ENCODE data around the gene P2RY8.

DNA sequence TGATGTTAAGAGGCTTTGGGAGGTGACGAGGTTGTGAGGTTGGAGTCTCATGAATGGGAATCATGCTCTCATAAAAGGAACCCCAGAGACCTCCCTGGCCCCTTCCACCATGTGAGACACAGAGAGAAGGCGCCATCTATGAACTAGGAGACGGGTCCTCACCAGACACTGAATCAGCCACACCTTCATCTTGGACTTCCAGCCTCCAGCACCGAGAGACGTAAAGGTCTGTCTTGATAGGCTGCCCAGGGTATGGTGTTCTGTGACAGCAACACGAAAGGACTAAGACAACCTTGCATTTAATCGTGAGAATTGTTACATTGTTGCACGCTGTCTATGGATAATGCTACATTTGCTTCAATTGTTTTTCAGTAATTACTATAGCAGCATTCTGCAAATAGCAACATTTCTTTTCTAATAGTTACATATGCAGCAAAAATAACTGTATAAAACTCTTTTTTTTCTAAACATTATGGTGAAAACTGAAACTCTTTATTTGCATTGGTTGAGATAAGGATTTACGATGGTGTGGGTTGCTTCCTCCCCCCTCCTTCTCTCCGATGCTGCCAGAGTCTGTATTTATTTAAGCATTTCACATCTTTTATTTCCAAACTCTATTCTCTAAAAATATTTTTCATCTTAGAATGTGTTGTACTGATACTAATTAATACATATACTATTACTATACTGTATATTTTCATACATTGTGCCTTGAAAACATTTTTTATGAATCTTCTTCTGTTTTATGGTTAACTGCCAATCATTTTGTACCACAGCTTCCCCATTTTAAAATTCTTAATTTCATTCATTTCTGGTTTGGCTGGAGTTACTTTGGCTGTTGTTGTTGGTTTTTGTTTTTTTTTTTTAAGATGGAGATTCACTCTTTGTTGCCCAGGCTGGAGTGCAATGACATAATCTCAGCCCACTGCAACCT lies 28.0 kb upstream of the P2RY8 start:
- no peak for TF ChIP-seq ZNF263 (CRISPR knock-in tag; IDR thresholded peaks at IDR 0.05; ENCODE audit: low read depth)
- TF ChIP-seq TCF7 (CRISPR knock-in tag; IDR thresholded peaks at IDR 0.05; ENCODE audit: low read depth) = no peak
- TF ChIP-seq, protein P1, sequence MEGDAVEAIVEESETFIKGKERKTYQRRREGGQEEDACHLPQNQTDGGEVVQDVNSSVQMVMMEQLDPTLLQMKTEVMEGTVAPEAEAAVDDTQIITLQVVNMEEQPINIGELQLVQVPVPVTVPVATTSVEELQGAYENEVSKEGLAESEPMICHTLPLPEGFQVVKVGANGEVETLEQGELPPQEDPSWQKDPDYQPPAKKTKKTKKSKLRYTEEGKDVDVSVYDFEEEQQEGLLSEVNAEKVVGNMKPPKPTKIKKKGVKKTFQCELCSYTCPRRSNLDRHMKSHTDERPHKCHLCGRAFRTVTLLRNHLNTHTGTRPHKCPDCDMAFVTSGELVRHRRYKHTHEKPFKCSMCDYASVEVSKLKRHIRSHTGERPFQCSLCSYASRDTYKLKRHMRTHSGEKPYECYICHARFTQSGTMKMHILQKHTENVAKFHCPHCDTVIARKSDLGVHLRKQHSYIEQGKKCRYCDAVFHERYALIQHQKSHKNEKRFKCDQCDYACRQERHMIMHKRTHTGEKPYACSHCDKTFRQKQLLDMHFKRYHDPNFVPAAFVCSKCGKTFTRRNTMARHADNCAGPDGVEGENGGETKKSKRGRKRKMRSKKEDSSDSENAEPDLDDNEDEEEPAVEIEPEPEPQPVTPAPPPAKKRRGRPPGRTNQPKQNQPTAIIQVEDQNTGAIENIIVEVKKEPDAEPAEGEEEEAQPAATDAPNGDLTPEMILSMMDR (IDR thresholded peaks at IDR 0.05) = no peak
- TF ChIP-seq ZNF317 (CRISPR knock-in tag; IDR thresholded peaks at IDR 0.05; ENCODE audit: borderline replicate concordance, low read depth) = no peak
- no peak for TF ChIP-seq KAT7 (CRISPR knock-in tag; IDR thresholded peaks at IDR 0.05; ENCODE audit: borderline replicate concordance)
- no peak for TF ChIP-seq NR3C1 (CRISPR knock-in tag; conservative IDR thresholded peaks at IDR 0.05; ENCODE audit: low read depth)
- TF ChIP-seq, protein P2, sequence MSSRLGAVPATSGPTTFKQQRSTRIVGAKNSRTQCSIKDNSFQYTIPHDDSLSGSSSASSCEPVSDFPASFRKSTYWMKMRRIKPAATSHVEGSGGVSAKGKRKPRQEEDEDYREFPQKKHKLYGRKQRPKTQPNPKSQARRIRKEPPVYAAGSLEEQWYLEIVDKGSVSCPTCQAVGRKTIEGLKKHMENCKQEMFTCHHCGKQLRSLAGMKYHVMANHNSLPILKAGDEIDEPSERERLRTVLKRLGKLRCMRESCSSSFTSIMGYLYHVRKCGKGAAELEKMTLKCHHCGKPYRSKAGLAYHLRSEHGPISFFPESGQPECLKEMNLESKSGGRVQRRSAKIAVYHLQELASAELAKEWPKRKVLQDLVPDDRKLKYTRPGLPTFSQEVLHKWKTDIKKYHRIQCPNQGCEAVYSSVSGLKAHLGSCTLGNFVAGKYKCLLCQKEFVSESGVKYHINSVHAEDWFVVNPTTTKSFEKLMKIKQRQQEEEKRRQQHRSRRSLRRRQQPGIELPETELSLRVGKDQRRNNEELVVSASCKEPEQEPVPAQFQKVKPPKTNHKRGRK (CRISPR knock-in tag; IDR thresholded peaks at IDR 0.05; ENCODE audit: borderline replicate concordance) = no peak
- TF ChIP-seq PRRX2 (CRISPR knock-in tag; IDR thresholded peaks at IDR 0.05) = no peak
- TF ChIP-seq, protein P3, sequence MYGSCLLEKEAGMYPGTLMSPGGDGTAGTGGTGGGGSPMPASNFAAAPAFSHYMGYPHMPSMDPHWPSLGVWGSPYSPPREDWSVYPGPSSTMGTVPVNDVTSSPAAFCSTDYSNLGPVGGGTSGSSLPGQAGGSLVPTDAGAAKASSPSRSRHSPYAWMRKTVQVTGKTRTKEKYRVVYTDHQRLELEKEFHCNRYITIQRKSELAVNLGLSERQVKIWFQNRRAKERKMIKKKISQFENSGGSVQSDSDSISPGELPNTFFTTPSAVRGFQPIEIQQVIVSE (CRISPR knock-in tag; IDR thresholded peaks at IDR 0.05; ENCODE audit: borderline replicate concordance) = no peak
- TF ChIP-seq, protein P4, sequence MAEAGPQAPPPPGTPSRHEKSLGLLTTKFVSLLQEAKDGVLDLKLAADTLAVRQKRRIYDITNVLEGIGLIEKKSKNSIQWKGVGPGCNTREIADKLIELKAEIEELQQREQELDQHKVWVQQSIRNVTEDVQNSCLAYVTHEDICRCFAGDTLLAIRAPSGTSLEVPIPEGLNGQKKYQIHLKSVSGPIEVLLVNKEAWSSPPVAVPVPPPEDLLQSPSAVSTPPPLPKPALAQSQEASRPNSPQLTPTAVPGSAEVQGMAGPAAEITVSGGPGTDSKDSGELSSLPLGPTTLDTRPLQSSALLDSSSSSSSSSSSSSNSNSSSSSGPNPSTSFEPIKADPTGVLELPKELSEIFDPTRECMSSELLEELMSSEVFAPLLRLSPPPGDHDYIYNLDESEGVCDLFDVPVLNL (CRISPR knock-in tag; IDR thresholded peaks at IDR 0.05; ENCODE audit: borderline replicate concordance, low read depth) = no peak
